Activated CD8-positive, alpha-beta memory T cell treated with anti-CD3 and anti-CD28 coated beads, Interleukin-2, amount 10 ng/mL, durations not matched to agents 7 days and 5 days (primary cell): Measurements from ENCODE around the gene ARG2. TPM values are rescaled to one million over a fixed set of nuclear protein-coding genes. Genes with fewer than 3 reads are reported as not detected.
"Not testable (repeated sequence)": the region's sequence is repeated elsewhere in the genome, so short reads cannot be mapped to it uniquely, and the experiment has no call there.

ENCODE experiments used
- ATAC-seq: fragments of 150-1000 bp; cut with Tn5 transposase; one replicate; pipeline ENCODE4 v1.10.0; 2021; ENCODE audit warnings: moderate library complexity
- CTCF ChIA-PET: fragments of 350-600 bp; sonication (Branson Sonifier 250); formaldehyde crosslinking; loops from one replicate; lab custom pipeline; 2021; ENCODE audit warnings: antibody characterized with exemption; lab: Charles Lee
- DNase-seq: peaks from one replicate; pipeline ENCODE4 v3.0.0-alpha.2; 2020
- H3K27ac Mint-ChIP-seq: one replicate; pipeline ENCODE4 v1.8.0; 2021; ENCODE audit warnings: mild to moderate bottlenecking, mixed read lengths
- H3K27me3 Mint-ChIP-seq: one replicate; pipeline ENCODE4 v1.8.0; 2021; ENCODE audit warnings: mixed read lengths
- H3K36me3 Mint-ChIP-seq: one replicate; pipeline ENCODE4 v1.8.0; 2021; ENCODE audit warnings: mild to moderate bottlenecking, mixed read lengths
- H3K4me1 Mint-ChIP-seq: one replicate; pipeline ENCODE4 v1.8.0; 2021; ENCODE audit warnings: mixed read lengths
- H3K4me3 Mint-ChIP-seq: one replicate; pipeline ENCODE4 v1.8.0; 2021; ENCODE audit warnings: mild to moderate bottlenecking, moderate library complexity, mixed read lengths
- H3K9me3 Mint-ChIP-seq: one replicate; pipeline ENCODE4 v1.8.0; 2022; ENCODE audit warnings: low read depth, mixed read lengths
- total RNA-seq, 2 experiments: library from RNA; stranded (reverse); gene quantifications; one replicate each; pipeline ENCODE4 v1.2.3, GENCODE V29; 2021

ARG2 gene
- total RNA-seq, 2 experiments from 2014 or later, result 6.2 to 13.6 TPM

DNA sequence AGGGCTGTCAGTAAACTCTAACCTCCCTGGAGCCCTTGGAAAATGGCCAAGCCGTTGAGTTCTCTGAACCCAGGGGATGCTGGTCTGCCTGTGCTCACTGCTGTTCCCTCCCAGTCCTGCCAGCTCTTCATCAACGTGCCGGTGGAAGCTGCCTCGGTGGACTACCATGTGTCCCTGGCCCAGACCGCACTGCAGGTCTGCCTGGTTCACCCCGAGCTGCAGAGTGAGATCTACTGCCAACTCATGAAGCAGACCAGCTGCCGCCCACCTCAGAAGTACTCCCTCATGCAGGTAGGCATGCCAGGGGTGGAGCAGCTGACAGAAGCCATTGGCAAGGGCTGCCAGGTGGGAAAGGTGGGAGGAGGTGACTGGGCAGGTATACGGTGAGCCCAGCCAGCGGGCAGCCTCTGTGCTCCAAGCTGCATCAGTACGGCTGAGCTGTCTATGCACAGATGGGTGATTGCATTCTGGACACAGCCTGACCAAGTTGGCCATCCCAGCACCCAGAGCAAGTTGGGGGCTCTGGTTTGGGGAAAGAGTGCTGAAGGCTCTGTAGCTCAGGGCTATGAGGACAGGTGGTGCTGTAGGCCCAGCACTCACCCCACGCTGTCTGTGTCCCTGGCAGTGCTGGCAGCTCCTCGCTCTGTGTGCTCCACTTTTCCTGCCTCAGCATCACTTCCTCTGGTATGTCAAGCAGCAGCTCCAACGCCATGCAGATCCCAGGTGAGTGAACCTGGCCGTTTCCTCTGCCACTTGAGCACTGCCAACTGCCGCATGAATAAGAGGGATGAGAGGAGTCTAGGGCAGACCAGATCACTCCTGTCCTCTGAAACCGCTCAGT, 41.6 kb upstream of the ARG2 start:
- Mint-ChIP-seq H3K4me1 (peaks cover 12% of the 10 kb centered on the region), H3K27ac (no peak overlapping the region), H3K36me3 (no peaks in the 10 kb centered on the region), H3K4me3 (no peak overlapping the region), H3K27me3 (peaks cover 3% of the 10 kb centered on the region), H3K9me3 (no peaks in the 10 kb centered on the region)
- DNase-seq (no peak), ATAC-seq (no peak)
- CTCF ChIA-PET, result interaction anchor here (1.2 to 2.9 kb wide), 3 partner anchors 47 to 151 kb away, joined by 4 to 12 read pairs (median 5); no protein-coding TSS in a partner anchor

DNA sequence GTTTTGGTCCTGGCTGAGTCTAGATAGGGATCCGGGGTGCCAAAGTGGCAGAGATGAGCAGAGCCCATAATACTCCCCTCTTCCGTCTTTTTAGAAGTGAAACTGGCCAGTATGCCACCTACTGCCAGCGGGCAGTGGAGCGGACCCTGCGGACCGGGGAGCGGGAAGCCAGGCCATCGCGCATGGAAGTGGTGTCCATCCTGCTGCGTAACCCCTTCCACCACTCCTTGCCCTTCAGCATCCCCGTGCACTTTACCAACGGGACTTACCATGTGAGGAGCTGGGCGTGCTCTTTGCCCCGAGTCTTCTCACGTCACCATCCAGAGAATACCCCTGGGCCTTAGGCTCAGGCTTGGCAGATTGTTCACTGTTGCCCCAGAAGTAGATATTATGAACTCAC, 40.7 kb upstream of the ARG2 start:
- ATAC-seq (no peak), DNase-seq (no peak)
- Mint-ChIP-seq H3K4me1 (peaks cover 12% of the 10 kb centered on the region), H3K4me3 (no peak overlapping the region), H3K36me3 (no peaks in the 10 kb centered on the region), H3K27ac (no peak overlapping the region), H3K27me3 (peaks cover 3% of the 10 kb centered on the region), H3K9me3 (no peaks in the 10 kb centered on the region)
- CTCF ChIA-PET, result interaction anchor here (0.6 to 1.6 kb wide), 5 partner anchors 8 to 151 kb away, joined by 3 to 5 read pairs (median 3); no protein-coding TSS in a partner anchor

DNA sequence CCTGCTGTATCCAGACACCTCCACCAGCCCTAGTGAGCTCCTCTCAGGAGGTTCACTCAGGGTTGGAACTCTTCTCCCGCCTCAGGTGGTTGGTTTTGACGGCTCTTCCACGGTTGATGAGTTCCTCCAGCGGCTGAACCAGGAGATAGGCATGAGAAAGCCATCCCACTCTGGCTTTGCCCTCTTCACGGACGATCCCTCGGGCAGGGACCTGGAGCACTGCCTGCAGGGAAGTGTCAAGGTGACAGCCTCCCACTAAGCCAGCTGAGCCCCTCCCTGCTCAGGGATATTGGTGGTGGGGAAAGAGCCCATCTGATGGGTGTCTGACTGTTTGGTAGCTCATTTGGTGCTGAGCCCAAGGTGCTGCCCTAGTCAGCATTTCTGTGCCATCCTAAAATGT, 40.1 kb upstream of the ARG2 start:
- Mint-ChIP-seq H3K9me3 (no peaks in the 10 kb centered on the region), H3K36me3 (no peaks in the 10 kb centered on the region), H3K27ac (no peak overlapping the region), H3K4me3 (no peak overlapping the region), H3K27me3 (peaks cover 3% of the 10 kb centered on the region), H3K4me1 (peaks cover 12% of the 10 kb centered on the region)
- ATAC-seq (no peak), DNase-seq (no peak)
- CTCF ChIA-PET, result interaction anchor here (0.6 to 1.6 kb wide), 4 partner anchors 8 to 152 kb away, joined by 3 to 6 read pairs (median 3); no protein-coding TSS in a partner anchor

DNA sequence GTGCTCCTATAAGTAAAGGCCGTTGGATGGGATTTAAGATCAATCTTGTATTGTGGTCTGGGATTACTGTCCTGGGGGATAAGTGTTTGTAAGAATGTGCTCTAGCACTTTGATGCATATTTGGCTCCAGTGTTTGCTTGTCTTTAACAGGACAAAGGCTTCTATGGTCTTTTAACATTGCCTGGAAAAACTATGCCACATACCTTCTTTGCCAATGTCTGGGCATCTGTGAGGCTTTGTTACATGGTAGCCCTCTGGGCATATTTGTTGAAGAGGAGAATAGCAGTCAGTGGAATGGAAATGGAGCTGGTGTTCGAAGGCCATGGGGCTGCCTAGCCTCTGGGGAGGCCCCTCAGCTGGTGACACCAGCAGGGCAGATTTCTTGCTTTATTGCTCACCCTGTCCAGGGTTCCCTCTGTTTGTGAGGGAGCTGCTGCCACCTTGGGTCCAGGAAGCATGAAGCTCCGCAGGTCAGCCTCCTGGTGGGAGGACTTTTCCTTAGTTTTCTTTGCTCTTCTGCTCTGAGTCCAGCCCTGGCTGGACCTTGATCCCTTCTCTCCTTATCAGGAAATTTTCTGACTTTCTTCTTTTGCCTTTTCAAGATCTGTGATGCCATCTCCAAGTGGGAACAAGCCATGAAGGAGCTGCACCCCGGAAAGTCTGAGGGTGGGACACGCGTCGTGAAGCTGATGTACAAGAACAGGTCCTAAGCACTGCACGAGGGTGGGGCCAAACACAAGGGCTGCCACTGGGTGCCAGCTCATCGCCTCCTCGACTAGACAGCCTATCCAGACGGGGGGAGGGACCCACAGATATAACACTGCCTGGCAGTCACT, 39.2 kb upstream of the ARG2 start:
- Mint-ChIP-seq H3K4me3 (no peak overlapping the region), H3K9me3 (no peaks in the 10 kb centered on the region), H3K27me3 (no peaks in the 10 kb centered on the region), H3K4me1 (peaks cover 12% of the 10 kb centered on the region), H3K27ac (no peak overlapping the region), H3K36me3 (no peaks in the 10 kb centered on the region)
- DNase-seq, result no peak
- CTCF ChIA-PET, result interaction anchor here (1.1 to 3.6 kb wide), 11 partner anchors 9 to 153 kb away, joined by 3 to 36 read pairs (median 4); partner anchors contain the start of gene PIGH
- ATAC-seq, result no peak

DNA sequence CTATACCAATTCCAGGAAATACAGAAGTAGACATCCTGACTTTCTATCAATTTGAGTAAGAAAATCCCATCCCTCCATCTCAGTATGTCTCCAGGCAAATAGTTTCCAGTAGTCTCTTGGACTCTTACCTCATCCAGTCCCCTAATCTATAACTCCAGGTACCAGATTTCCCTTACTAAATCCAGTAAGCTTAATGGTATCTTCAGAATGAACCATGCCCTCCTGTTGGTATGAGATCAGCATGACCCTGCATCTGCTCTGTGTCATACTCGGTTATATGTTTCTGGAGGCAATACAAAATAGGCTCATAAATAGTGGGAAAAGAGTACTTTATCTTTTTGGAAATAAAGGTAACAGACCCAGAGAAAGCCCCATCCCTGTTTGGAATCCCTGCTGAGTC, 38.1 kb upstream of the ARG2 start:
- ATAC-seq, result no peak
- Mint-ChIP-seq H3K9me3 (no peaks in the 10 kb centered on the region), H3K27me3 (no peaks in the 10 kb centered on the region), H3K4me1 (peaks cover 12% of the 10 kb centered on the region), H3K4me3 (no peak overlapping the region), H3K27ac (peak overlapping the region; percentile 58), H3K36me3 (no peaks in the 10 kb centered on the region)
- DNase-seq, result no peak
- CTCF ChIA-PET, result interaction anchor here (0.6 to 3.6 kb wide), 11 partner anchors 10 to 154 kb away, joined by 3 to 36 read pairs (median 4); partner anchors contain the start of genes ARG2, PIGH and RDH12

- H3K27ac Mint-ChIP-seq, result no peak overlapping the region
- ATAC-seq (no peak), DNase-seq (no peak)
- CTCF ChIA-PET, result interaction anchor here (0.6 to 3.6 kb wide), 9 partner anchors 11 to 155 kb away, joined by 3 to 36 read pairs (median 4); partner anchors contain the start of genes ARG2 and RDH12
- H3K27me3 Mint-ChIP-seq, result no peaks in the 10 kb centered on the region
- no peaks in the 10 kb centered on the region for H3K36me3 Mint-ChIP-seq
- H3K4me3 Mint-ChIP-seq, result no peak overlapping the region
- no peaks in the 10 kb centered on the region for H3K9me3 Mint-ChIP-seq
- H3K4me1 Mint-ChIP-seq, result peaks cover 12% of the 10 kb centered on the region
Observed at GRCh38 chr14:67582061-67582460, 37.7 kb upstream of the ARG2 start.

GRCh38 chr14:67583711-67584644, 35.7 kb upstream of the ARG2 start:
- peak; percentile 50 for DNase-seq
- no peaks in the 10 kb centered on the region for H3K36me3 Mint-ChIP-seq
- peaks cover 12% of the 10 kb centered on the region for H3K4me1 Mint-ChIP-seq
- H3K4me3 Mint-ChIP-seq, result no peak overlapping the region
- ATAC-seq, result peak; percentile 78
- CTCF ChIA-PET, result interaction anchor here (0.6 to 4.7 kb wide), 22 partner anchors 9 to 160 kb away, joined by 3 to 42 read pairs (median 4); partner anchors contain the start of genes PIGH, RDH11 and RDH12
- H3K27ac Mint-ChIP-seq, result no peak overlapping the region
- H3K9me3 Mint-ChIP-seq, result no peaks in the 10 kb centered on the region
- no peaks in the 10 kb centered on the region for H3K27me3 Mint-ChIP-seq

- no peaks in the 10 kb centered on the region for H3K9me3 Mint-ChIP-seq
- no peak overlapping the region for H3K4me3 Mint-ChIP-seq
- H3K36me3 Mint-ChIP-seq, result peaks cover 2% of the 10 kb centered on the region
- no peak overlapping the region for H3K27ac Mint-ChIP-seq
- H3K27me3 Mint-ChIP-seq, result no peaks in the 10 kb centered on the region
- CTCF ChIA-PET, result interaction anchor here (0.6 to 4.7 kb wide), 16 partner anchors 8 to 161 kb away, joined by 3 to 42 read pairs (median 4); partner anchors contain the start of genes PIGH and RDH11
- ATAC-seq, result no peak
- H3K4me1 Mint-ChIP-seq, result peaks cover 12% of the 10 kb centered on the region
- no peak for DNase-seq
Observed at GRCh38 chr14:67584978-67585377, 34.7 kb upstream of the ARG2 start.

DNA sequence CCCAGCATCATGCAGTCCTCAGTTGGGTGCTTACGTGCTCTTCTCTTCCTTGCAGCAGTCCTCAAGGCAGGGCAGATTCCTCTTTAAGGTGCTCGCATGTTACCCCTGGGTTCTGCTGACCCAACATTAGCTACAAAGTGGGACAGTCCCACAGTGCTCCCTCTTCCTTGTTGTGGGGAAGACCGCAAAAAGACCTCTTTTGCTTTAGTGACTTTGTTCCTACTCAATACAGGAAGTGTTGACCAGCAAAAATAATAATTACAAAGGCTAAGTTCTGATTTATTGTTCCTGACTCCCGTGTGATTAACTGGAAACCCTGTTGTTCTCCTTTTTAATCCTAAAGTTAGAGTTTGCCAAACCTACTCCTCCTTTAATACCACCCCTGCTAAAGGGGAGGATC, 33.4 kb upstream of the ARG2 start:
- CTCF ChIA-PET, result interaction anchor here (3.3 to 4.7 kb wide), 3 partner anchors 15 to 159 kb away, joined by 12 to 42 read pairs (median 18); no protein-coding TSS in a partner anchor
- H3K27ac Mint-ChIP-seq, result no peak overlapping the region

GRCh38 chr14:67589204-67589770, 30.4 kb upstream of the ARG2 start:
- no peak for ATAC-seq
- no peak overlapping the region for H3K4me3 Mint-ChIP-seq
- no peak overlapping the region for H3K27ac Mint-ChIP-seq
- H3K4me1 Mint-ChIP-seq, result no peaks in the 10 kb centered on the region
- CTCF ChIA-PET, result interaction anchor here (0.7 to 4.2 kb wide), 6 partner anchors 9 to 162 kb away, joined by 3 to 17 read pairs (median 4); partner anchors contain the start of gene PIGH
- no peaks in the 10 kb centered on the region for H3K9me3 Mint-ChIP-seq
- DNase-seq, result no peak
- peaks cover 9% of the 10 kb centered on the region for H3K36me3 Mint-ChIP-seq
- no peaks in the 10 kb centered on the region for H3K27me3 Mint-ChIP-seq

More for the DNA sequence above, 33.4 kb upstream of the ARG2 start:
- no peak overlapping the region for H3K4me3 Mint-ChIP-seq
- no peak for DNase-seq
- peaks cover 6% of the 10 kb centered on the region for H3K4me1 Mint-ChIP-seq
- no peak for ATAC-seq
- H3K36me3 Mint-ChIP-seq, result peaks cover 5% of the 10 kb centered on the region
- H3K9me3 Mint-ChIP-seq, result no peaks in the 10 kb centered on the region
- no peaks in the 10 kb centered on the region for H3K27me3 Mint-ChIP-seq

DNA sequence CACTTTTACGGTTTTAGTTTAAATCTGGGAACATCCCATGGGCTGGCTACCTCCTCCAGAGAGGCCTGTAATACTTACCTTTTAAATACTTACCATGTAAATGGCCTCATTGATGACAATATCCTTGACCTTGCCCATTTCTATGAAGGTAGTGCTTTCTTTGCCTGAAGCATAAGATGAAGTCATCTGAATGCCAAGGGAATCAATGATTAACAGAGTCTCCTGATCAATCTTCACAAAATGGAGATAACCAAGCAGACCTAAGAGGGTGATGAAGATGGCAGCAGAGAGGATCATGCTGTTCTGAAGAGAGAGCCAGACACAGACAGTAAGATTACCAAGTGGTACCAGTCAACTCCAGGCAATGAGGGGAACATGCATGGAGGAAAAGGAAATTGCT, 26.1 kb upstream of the ARG2 start:
- peaks cover 12% of the 10 kb centered on the region for H3K36me3 Mint-ChIP-seq
- not testable (repeated sequence) for H3K4me3 Mint-ChIP-seq, H3K27ac Mint-ChIP-seq, DNase-seq, H3K27me3 Mint-ChIP-seq, H3K9me3 Mint-ChIP-seq, ATAC-seq, H3K4me1 Mint-ChIP-seq
- CTCF ChIA-PET, result interaction anchor here (1.0 kb wide), 1 partner anchor 22 kb away, joined by 3 read pairs; no protein-coding TSS in a partner anchor

- no peaks in the 10 kb centered on the region for H3K9me3 Mint-ChIP-seq
- H3K36me3 Mint-ChIP-seq, result peaks cover 14% of the 10 kb centered on the region
- H3K4me3 Mint-ChIP-seq, result no peak overlapping the region
- H3K27ac Mint-ChIP-seq, result no peak overlapping the region
- DNase-seq (no peak), ATAC-seq (no peak)
- CTCF ChIA-PET, result interaction anchor here (2.5 kb wide), 1 partner anchor 109 kb away, joined by 6 read pairs; no protein-coding TSS in a partner anchor
- peaks cover 22% of the 10 kb centered on the region for H3K4me1 Mint-ChIP-seq
- H3K27me3 Mint-ChIP-seq, result no peaks in the 10 kb centered on the region
Observed at GRCh38 chr14:67595392-67595791, 24.3 kb upstream of the ARG2 start.
